NCI-H748 treated with DMSO at 0.1 percent for 48 hours (cell line): ENCODE data around the gene KATNBL1.

Source experiments
- DNase-seq: peaks from one replicate; lab custom pipeline; 2025; lab: John Stamatoyannopoulos, UW

KATNBL1 gene

DNA sequence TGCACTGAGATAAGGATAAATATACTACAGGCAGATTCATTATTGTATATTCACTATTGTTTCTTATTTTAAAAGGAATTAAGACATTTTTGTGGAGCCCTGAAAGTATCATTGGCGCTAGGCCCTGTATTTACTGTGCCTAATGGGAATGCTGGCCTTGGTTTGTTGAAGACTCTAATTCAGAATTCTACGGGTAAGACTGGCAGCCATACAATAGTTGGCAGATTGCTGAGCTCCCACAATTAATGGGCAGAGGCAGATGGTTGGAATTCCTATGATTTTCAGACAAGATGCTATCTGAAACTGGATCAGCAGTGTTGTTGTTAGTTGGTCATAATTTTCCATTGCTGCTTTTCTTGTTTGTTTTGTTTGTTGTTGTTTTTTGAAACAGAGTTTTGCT, 93.3 kb downstream of the KATNBL1 start:
- DNase-seq, result no peak

GRCh38 chr15:34114739-34115138, 95.2 kb downstream of the KATNBL1 start:
- no peak for DNase-seq

DNA sequence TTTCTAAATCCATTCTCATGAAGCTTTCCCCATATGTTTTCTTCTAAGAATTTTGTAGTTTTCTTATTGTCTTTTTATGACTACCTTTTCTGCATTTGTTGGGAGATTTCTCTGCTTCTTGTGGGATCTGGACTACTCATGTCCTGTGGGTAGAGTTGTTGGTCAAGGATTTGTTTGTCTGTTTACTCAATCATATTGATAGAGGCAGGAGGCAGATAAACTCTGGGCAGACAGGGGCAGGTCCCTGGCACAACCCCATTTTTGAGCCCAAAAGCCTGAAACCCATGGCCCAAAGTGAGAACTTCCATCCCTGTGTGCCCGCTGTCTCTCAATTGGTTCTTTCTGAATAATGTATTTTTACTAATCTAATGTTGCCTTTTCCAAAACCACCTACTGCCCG, 95.7 kb downstream of the KATNBL1 start:
- DNase-seq, result no peak

DNA sequence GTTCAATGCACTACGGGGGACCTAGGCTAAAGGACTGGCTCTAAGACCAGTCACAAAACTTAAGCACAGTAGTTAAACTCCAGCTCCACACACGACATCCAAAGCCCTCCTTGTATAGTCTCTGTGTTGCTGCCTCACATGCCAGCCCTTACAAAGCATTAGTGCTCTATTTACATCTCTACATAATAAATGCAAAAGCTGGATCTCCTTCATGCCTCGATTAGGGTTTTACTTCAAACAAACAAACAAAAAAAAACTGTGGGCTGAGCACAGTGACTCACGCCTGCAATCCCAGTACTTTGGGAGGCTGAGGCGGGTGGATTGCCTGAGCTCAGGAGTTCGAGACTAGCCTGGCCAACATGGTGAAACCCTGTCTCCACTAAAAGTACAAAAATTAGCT, 98.4 kb downstream of the KATNBL1 start:
- no peak for DNase-seq

GRCh38 chr15:34109797-34110663, 99.9 kb downstream of the KATNBL1 start:
- DNase-seq, result peak; percentile 1

DNA sequence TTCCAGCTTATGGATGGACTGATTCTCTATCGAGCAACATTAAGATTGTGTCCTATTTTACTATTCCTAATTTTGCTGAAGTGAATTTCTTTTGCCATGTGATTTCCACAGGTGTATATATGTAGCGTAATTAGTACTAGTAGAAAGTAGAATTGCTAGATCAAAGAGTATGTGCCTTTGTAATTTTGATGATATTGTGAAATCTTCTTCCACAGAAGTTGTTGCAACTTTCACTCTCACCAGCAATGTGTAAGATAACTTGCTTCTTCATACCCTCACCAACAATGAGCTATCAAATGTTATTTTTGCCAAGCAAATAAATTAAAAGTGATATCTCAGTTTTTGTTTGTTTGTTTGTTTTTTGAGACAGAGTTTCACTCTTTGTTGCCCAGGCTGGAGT, 102.6 kb downstream of the KATNBL1 start:
- no peak for DNase-seq

DNA sequence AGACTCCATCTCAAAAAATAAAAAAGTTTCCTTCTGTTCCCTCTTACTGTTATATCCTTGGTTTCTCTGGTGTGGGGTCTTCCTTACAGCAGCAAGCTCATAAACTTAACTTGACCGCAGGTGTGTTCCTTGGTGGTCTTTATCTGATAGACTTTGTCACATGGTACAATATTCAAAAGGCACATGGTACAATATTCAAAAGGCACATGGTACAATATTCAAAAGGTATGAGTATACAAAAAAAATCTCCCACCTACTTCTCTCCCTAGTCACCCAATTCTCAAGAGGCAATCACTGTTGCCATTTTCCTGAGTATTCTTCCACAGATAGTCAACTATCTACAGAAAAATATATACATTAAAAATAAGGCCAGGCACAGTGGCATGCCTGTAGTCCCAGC, 103.5 kb downstream of the KATNBL1 start:
- DNase-seq, result no peak

DNA sequence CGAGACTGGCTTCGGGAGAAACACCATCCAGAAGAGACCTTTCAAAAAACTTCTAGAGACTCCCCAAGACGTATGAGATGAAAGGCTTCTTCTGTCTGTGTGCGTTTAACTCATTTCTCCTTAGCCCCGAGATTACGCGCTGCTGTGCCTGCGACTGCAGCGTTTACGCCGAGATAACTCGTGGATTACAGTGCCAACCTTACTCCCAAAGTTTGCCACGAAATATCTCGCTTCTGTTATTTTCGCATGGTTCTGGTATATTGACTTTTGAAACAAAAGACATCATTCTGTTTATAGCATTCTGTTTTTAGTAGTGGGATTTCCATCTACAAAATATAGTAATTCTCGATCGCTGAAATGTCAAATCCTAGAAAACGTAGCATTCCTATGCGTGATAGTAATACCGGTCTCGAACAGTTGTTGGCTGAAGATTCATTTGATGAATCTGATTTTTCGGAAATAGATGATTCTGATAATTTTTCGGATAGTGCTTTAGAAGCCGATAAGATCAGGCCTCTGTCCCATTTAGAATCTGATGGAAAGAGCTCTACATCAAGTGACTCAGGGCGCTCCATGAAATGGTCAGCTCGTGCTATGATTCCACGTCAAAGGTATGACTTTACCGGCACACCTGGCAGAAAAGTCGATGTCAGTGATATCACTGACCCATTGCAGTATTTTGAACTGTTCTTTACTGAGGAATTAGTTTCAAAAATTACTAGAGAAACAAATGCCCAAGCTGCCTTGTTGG, 107.5 kb downstream of the KATNBL1 start:
- DNase-seq, result no peak

DNA sequence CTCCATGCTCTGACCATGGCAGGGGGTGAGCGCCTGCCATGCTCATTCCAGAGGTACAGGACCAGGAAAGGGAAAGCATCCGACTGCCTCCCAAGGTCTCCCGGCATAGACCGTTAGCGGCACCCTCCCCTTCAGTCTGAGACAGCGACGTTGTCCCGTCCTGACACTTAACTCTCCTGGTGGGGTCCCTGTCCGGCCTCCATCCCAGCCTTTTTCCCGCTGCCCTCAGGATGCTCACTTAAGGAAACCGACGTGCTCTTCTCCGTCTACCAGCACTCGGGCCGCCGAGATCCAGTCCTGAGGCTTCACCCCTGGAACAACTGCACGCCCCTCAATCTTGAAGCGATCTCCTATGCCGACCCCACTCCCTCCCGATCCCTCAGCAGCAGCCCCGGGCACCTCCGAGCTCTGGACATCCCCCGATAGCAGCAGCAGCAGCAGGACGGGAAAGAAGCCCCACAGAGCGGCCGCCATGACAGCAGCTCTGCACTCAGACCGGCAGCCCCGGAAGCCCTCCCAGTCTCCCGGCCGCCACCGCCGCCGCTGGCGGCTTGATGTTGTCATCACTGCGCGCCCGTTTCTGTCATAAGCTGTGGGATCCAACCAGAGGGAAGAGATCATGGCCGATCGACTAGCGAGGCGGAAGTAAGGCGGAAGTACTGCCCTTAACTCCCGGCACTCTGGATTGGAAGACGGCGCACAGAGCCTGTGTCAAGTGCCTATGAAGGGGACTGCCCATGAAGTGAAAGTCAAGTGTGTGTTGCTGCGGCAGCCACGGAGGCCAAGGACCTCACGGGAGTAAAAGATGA, 108.3 kb downstream of the KATNBL1 start, which contains the start of the genes EMC7 and PGBD4:
EMC7 (minus strand) TSS at position 497 of the 809 bp plus-strand sequence; CDS start at position 474, 23 bp downstream.
PGBD4 (plus strand) TSS at position 718 of the 809 bp plus-strand sequence. CDS start 449 bp downstream, outside the sequence.
- DNase-seq, result peak; percentile 92

DNA sequence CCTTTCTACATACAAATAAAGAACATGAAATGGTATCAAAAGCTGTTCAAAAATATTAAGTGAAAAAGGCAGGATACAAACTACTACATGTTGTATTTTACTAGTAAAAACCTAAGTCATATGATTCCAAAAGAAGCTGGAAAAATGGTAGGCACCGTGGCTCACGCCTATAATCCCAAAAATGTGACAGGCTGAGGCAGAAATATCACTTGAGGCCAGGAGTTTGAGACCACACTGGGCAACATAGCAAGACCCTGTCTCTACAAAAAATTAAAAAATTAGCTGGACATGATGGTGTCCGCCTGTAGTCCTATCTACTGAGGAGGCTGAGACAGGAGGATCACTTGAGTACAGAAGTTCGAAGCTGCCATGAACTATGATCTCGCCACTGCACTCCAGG, 110.0 kb downstream of the KATNBL1 start:
- DNase-seq, result no peak
